Measurements from ENCODE around the gene PES1. TPM values are rescaled to one million over a fixed set of nuclear protein-coding genes. Genes with fewer than 3 reads are reported as not detected.
"Not testable (repeated sequence)": the region's sequence is repeated elsewhere in the genome, so short reads cannot be mapped to it uniquely, and the experiment has no call there.

PES1 gene
- total RNA-seq, 2 experiments from 2014 or later, result 92.8 to 96.7 TPM

DNA sequence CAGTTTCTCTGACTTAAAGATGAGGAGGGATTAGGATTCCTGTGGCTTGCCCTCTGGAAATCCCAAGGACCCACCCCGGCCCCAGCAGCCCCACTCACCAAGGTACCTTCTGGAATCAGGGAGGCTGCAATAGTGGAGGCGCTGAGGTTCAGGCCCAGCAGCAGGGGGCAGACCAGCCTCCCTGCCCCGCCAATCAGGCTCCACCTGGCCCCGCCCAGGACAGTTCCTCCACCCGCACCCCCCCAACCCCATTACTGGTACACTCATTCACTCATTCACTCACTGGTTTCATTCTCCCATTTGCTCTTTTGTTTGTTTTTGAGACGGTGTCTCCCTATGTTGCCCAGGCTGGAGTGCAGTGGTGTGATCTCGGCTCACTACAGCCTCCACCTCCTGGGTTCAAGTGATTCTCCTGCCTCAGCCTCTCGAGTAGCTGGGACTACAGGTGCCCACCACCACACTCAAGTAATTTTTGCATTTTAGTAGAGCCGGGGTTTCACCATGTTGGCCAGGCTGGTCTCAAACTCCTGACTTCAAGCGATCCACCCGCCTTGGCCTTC is 31.0 kb downstream of the PES1 start:
- intact Hi-C loops (cut with micrococcal nuclease); H3K36me3 Mint-ChIP-seq (ENCODE audit: low read depth); CTCF ChIA-PET; H3K27me3 Mint-ChIP-seq (ENCODE audit: low read depth); H3K27ac Mint-ChIP-seq; H3K9me3 Mint-ChIP-seq; H3K4me1 Mint-ChIP-seq (ENCODE audit: low read depth); H3K4me3 Mint-ChIP-seq: not testable (repeated sequence)
- peak; percentile 25 for DNase-seq

DNA sequence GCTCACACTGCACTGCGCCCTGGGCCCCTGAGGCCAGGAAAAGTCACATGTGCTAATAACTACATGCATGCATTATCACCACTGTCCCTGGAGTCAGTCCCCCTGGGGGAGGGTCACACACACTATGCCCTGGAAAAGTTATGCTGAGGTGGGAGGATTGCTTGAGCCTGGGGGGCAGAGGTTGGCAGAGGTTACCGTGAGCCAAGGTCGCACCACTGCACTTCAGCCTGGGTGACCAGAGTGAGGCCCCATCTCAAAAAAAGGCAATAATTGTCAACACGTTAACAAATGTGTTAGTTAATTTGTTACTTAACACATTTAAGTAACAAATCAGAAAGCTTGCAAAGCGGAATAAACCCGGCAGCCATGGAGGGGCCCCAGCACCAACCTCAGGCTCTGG is 31.8 kb downstream of the PES1 start:
- Mint-ChIP-seq H3K36me3 (ENCODE audit: low read depth) (no peaks in the 10 kb centered on the region), H3K9me3 (no peaks in the 10 kb centered on the region), H3K27me3 (ENCODE audit: low read depth) (no peaks in the 10 kb centered on the region), H3K4me1 (ENCODE audit: low read depth) (no peaks in the 10 kb centered on the region), H3K27ac (no peak overlapping the region), H3K4me3 (no peak overlapping the region)
- intact Hi-C loops (cut with micrococcal nuclease), result no loop called here
- DNase-seq, result no peak
- CTCF ChIA-PET, result no interaction called here

DNA sequence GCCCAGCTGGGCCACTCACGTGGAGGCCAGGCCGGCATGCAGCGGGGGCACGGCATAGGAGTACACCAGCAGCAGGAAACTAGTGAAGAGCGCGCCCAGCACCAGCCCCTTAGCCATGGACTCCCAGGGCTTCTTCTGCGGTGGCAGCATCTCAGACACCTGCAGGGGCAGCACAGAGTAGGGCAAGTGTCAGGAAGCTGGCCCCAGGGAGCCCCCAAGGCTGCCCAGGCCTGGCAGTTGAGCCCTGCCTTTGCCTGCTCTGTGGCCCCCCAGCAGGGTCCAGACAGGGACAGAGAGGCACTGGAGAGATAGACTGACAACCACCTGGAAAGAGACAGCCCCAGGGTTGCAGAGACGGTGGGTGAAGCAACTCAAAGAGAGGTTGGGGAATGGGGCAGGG is 34.5 kb downstream of the PES1 start:
- no peak overlapping the region for H3K4me3 Mint-ChIP-seq
- DNase-seq, result no peak
- H3K4me1 Mint-ChIP-seq (ENCODE audit: low read depth), result no peaks in the 10 kb centered on the region
- intact Hi-C loops (cut with micrococcal nuclease), result no loop called here
- H3K36me3 Mint-ChIP-seq (ENCODE audit: low read depth), result no peaks in the 10 kb centered on the region
- H3K27me3 Mint-ChIP-seq (ENCODE audit: low read depth), result no peaks in the 10 kb centered on the region
- H3K27ac Mint-ChIP-seq, result no peak overlapping the region
- CTCF ChIA-PET, result interaction anchor here (0.6 kb wide), 1 partner anchor 9 kb away, joined by 3 read pairs; no protein-coding TSS in a partner anchor
- no peaks in the 10 kb centered on the region for H3K9me3 Mint-ChIP-seq

DNA sequence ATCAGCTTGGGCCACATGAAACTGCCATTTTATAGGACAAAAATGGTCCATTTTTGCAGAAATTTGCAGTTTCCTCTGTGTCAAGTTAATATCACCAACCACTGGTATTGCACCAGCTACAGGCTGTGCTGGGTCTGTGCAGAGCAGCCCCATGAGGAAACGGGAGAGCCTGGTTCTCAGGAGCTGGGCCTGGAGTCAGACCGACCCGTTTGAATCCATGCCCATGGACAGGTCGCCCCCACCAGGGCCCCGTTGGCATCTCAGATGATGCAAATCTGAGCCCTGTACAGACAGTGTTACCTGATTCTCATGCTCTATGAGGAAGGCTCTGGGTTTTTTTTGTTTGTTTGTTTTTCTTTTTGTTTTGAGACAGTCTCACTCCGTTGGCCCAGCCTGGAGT is 35.3 kb downstream of the PES1 start:
- Mint-ChIP-seq H3K27ac (no peak overlapping the region), H3K36me3 (ENCODE audit: low read depth) (no peaks in the 10 kb centered on the region), H3K9me3 (no peaks in the 10 kb centered on the region), H3K4me3 (no peak overlapping the region), H3K4me1 (ENCODE audit: low read depth) (no peaks in the 10 kb centered on the region), H3K27me3 (ENCODE audit: low read depth) (no peaks in the 10 kb centered on the region)
- DNase-seq, result no peak
- CTCF ChIA-PET, result interaction anchor here (0.5 to 0.8 kb wide), 3 partner anchors 10 to 216 kb away, joined by 3 read pairs; no protein-coding TSS in a partner anchor
- intact Hi-C loops (cut with micrococcal nuclease), result no loop called here

DNA sequence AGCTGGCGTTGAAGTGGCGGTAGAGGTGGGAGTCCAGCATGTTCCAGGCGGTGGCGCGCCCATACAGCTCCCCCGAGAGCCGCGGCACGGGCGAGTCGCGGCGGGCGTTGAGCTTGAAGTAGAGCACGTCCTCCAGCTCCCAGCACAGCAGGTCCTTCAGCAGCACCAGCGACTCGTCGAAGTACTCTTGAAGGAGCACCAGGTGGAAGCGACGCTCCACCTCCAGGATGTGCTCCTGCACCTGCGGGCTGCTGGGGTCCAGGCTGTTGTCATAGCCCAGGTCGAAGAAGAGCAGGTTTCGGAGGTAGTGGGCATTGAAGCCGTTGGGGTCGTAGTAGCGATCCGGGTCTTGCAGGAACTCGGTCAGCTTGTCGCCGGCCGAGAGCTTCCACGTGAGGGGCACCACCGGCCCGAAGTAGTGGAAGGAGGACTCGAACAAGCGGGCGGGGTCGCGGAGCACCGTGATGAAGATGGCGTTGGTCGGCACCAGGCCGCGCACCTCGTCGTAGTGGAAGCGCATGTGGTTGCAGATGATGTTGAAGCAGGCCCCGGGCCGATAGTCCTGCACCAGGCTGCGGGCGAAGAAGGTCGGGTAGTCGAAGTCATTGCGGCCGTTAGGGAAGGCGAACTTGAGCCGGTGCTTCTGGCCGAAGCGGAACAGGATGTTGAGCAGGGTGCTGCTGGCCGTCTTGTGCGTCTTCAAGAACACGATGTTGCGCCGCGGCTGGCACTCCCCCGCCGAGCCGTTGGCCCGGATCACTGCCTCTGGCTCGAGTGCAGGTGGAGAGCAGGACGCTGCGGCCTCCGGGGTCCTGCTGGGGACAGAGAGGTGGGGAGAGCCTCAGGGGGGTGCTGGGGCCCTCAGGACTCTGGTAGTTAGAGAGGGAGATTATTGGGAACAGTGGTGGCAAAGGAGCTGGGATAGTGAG is 36.2 kb downstream of the PES1 start:
- no peaks in the 10 kb centered on the region for H3K9me3 Mint-ChIP-seq
- H3K4me1 Mint-ChIP-seq (ENCODE audit: low read depth), result no peaks in the 10 kb centered on the region
- no peaks in the 10 kb centered on the region for H3K36me3 Mint-ChIP-seq (ENCODE audit: low read depth)
- no peaks in the 10 kb centered on the region for H3K27me3 Mint-ChIP-seq (ENCODE audit: low read depth)
- no peak overlapping the region for H3K27ac Mint-ChIP-seq
- DNase-seq, result no peak
- H3K4me3 Mint-ChIP-seq, result no peak overlapping the region
- CTCF ChIA-PET, result interaction anchor here (0.8 kb wide), 1 partner anchor 64 kb away, joined by 3 read pairs; no protein-coding TSS in a partner anchor
- intact Hi-C loops (cut with micrococcal nuclease), result no loop called here

DNA sequence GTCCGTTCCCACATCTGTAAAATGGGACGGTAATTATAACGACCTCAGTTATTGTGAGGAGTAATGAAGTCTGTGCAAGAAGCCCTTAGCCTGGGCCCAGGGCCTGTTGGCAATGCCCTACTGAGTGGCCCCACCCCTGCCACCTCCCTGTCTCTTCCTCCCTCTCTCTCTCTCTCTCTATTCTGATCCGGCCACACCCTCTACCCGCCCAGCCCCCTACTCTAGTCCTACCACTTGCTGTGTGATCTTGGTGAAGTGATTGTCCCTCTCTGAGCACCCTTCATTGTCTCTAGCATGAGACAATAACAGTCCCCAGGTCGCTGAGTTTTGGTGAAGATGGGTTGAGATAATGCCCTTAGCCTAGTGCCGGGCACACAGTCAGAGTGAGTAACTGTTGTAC is 37.7 kb downstream of the PES1 start:
- Mint-ChIP-seq H3K27me3 (ENCODE audit: low read depth) (no peaks in the 10 kb centered on the region), H3K36me3 (ENCODE audit: low read depth) (no peaks in the 10 kb centered on the region), H3K27ac (no peak overlapping the region), H3K4me3 (no peak overlapping the region), H3K9me3 (no peaks in the 10 kb centered on the region), H3K4me1 (ENCODE audit: low read depth) (no peaks in the 10 kb centered on the region)
- CTCF ChIA-PET, result no interaction called here
- intact Hi-C loops (cut with micrococcal nuclease), result no loop called here
- no peak for DNase-seq

DNA sequence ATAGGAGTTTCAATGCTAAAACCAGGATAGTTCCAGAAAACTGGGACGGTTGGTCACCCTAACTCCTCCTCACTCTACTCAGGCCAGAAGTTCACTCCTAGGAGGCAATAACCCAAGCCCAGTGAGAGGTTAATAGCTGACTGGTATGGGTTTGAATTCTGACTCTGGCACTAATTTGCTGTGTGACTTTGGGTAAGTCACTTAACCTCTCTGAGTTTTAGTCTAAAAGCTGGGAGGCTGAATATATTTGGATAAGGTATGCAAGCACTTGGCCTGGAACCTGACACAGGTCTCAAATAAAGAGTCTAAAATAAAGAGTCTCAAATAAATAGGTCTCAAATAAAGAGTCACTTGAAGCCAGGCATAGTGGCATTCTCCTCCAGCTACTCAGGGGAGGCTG is 39.0 kb downstream of the PES1 start:
- no peak overlapping the region for H3K4me3 Mint-ChIP-seq
- no peaks in the 10 kb centered on the region for H3K9me3 Mint-ChIP-seq
- H3K4me1 Mint-ChIP-seq (ENCODE audit: low read depth), result no peaks in the 10 kb centered on the region
- DNase-seq, result no peak
- intact Hi-C loops (cut with micrococcal nuclease), result no loop called here
- no peak overlapping the region for H3K27ac Mint-ChIP-seq
- no peaks in the 10 kb centered on the region for H3K36me3 Mint-ChIP-seq (ENCODE audit: low read depth)
- H3K27me3 Mint-ChIP-seq (ENCODE audit: low read depth), result no peaks in the 10 kb centered on the region
- CTCF ChIA-PET, result no interaction called here

DNA sequence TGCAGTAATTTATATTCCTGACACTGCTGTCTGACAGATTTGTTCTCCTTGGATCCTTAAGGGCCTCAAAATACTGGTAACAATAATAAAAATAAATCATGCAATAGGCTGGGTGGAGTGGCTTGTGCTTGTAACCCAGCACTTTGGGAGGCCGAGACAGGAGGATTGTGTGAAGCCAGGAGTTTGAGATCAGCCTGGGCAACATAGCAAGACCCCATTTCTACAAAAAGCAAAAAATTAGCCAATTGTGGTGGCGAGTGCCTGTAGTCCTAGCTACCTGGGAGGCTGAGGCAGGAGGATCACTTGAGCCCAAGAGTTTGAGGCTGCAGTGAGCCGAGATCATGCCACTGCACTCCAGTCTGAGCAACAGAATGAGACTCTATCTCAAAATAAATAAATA is 39.9 kb downstream of the PES1 start:
- H3K27ac Mint-ChIP-seq; H3K36me3 Mint-ChIP-seq (ENCODE audit: low read depth); DNase-seq; H3K4me1 Mint-ChIP-seq (ENCODE audit: low read depth); CTCF ChIA-PET; H3K4me3 Mint-ChIP-seq; H3K9me3 Mint-ChIP-seq; H3K27me3 Mint-ChIP-seq (ENCODE audit: low read depth); intact Hi-C loops (cut with micrococcal nuclease): not testable (repeated sequence)

DNA sequence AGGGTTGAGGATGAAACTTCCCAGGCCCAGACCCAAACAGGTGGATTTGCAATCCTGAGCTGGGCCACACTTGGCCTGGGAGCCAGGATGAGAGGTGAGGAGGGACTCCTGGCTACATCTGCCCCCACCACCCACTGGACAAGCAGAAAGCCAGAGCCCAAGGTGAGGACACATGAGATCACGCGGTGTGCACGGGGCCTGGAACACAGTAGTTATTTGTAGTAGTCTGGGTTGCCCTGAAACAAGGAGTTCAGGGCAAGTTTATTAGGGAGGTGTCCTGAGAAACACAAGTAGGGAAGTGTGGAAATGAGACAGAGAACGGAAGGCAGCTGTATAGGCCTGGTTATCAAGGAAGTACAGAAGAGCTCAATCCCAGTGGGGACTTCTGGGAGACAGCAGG is 44.5 kb downstream of the PES1 start:
- CTCF ChIA-PET, result interaction anchor here (0.5 kb wide), 1 partner anchor 191 kb away, joined by 3 read pairs; no protein-coding TSS in a partner anchor

DNA sequence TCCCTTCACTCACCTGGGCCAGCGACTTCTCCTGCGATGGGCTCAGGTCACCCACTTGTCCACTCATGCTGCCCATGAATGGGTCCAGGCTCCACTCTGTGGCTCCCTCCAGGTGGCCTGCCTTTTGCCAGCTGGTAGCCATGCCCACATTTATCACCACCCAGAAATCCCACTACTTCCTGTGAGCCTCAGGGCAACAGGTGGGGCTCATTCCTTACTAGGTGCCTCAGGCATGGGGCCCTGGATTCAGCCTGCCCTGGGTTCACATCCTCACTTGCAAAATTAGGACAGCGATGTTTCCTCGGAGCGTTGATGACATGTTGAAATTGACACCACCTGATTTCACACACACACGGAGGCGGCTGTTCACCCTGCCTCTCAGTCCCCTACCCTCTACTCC is 45.1 kb downstream of the PES1 start, which contains the start of gene SEC14L6:
Gene SEC14L6 (minus strand): TSS at position 126 of the 400 bp plus-strand sequence. CDS start 59 bp downstream, at position 67.
- CTCF ChIA-PET, result no interaction called here
- intact Hi-C loops (cut with micrococcal nuclease), result no loop called here
- H3K4me3 Mint-ChIP-seq, result no peak within 1 kb of the TSS
- no peak for DNase-seq
- H3K27ac Mint-ChIP-seq, result no peak within 1 kb of the TSS
- H3K36me3 Mint-ChIP-seq (ENCODE audit: low read depth), result no peaks in the 10 kb centered on the region
- H3K4me1 Mint-ChIP-seq (ENCODE audit: low read depth), result peaks cover 4% of the 10 kb centered on the region
- H3K9me3 Mint-ChIP-seq, result no peaks in the 10 kb centered on the region
- H3K27me3 Mint-ChIP-seq (ENCODE audit: low read depth), result peaks cover 23% of the 10 kb centered on the region

More for the DNA sequence above, 44.5 kb downstream of the PES1 start:
- Mint-ChIP-seq H3K9me3 (no peaks in the 10 kb centered on the region), H3K27ac (no peak overlapping the region), H3K4me3 (no peak overlapping the region), H3K4me1 (ENCODE audit: low read depth) (peaks cover 2% of the 10 kb centered on the region), H3K36me3 (ENCODE audit: low read depth) (no peaks in the 10 kb centered on the region), H3K27me3 (ENCODE audit: low read depth) (peaks cover 21% of the 10 kb centered on the region)
- DNase-seq, result no peak
- intact Hi-C loops (cut with micrococcal nuclease), result no loop called here

DNA sequence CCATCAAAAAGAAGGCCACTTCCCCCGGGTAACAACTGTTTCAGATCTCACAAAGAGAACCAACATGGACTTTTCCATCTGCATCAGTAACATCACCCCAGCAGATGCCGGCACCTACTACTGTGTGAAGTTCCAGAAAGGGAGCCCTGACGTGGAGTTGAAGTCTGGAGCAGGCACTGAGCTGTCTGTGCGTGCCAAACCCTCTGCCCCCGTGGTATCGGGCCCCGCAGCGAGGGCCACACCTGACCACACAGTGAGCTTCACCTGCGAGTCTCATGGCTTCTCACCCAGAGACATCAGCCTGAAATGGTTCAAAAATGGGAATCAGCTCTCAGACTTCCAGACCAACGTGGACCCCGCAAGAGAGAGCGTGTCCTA is 48.9 kb downstream of the PES1 start:
- CTCF ChIA-PET, result no interaction called here
- intact Hi-C loops (cut with micrococcal nuclease), result no loop called here

DNA sequence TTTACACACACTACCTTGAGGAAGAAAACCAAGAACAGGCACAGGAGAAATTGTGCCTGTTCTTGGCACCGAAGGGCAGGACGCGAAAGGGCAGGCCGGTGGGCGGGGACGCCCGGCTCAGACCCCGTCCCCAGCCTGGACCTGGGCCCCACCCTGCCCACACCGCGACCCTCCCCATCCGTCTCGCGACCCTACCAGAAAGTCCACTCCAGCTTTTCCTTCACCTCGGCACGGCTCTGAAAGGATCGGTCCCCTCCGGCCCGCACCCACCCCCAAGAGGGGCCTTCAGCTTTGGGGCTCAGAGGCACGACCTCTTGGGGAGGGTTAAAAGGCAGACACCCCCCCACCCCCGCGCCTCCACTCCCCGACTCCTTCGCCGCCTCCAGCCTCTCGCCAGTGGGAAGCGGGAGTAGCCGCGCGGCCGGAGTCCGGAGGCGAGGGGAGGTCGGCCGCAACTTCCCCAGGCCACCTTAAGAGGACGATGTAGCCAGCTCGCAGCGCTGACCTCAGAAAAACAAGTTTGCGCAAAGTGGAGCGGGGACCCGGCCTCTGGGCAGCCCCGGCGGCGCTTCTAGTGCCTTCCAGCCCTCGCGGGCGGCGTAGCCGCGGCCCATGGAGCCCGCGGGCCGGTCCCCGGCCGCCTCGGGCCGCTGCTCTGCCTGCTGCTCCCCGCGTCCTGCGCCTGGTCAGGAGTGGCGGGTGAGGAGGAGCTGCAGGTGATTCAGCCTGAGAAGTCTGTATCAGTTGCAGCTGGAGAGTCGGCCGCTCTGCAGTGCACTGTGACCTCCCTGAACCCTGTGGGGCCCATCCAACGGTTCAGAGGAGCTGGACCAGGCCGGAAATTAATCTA is 49.5 kb downstream of the PES1 start:
- H3K4me3 Mint-ChIP-seq, result no peak overlapping the region
- peaks cover 4% of the 10 kb centered on the region for H3K4me1 Mint-ChIP-seq (ENCODE audit: low read depth)
- no peaks in the 10 kb centered on the region for H3K9me3 Mint-ChIP-seq
- intact Hi-C loops (cut with micrococcal nuclease), result no loop called here
- H3K27ac Mint-ChIP-seq, result no peak overlapping the region
- no peaks in the 10 kb centered on the region for H3K36me3 Mint-ChIP-seq (ENCODE audit: low read depth)
- H3K27me3 Mint-ChIP-seq (ENCODE audit: low read depth), result peaks cover 28% of the 10 kb centered on the region
- CTCF ChIA-PET, result no interaction called here
- DNase-seq, result no peak

More for the DNA sequence above, 48.9 kb downstream of the PES1 start:
- peaks cover 4% of the 10 kb centered on the region for H3K4me1 Mint-ChIP-seq (ENCODE audit: low read depth)
- H3K9me3 Mint-ChIP-seq, result no peaks in the 10 kb centered on the region
- H3K27ac Mint-ChIP-seq, result no peak overlapping the region
- H3K4me3 Mint-ChIP-seq, result no peak overlapping the region
- H3K27me3 Mint-ChIP-seq (ENCODE audit: low read depth), result peaks cover 28% of the 10 kb centered on the region
- DNase-seq, result no peak
- no peaks in the 10 kb centered on the region for H3K36me3 Mint-ChIP-seq (ENCODE audit: low read depth)
